Activated T-cell treated with anti-CD3 and anti-CD28 coated beads, Interleukin-2, amount 50 U/mL, for 24 hours (primary cell): ENCODE data around the gene ARHGEF25.
"Not testable (repeated sequence)": the region's sequence is repeated elsewhere in the genome, so short reads cannot be mapped to it uniquely, and the experiment has no call there.

Experiments
- DNase-seq: peaks from one replicate; pipeline ENCODE4 v3.0.0-alpha.2; 2020
- H3K27ac Mint-ChIP-seq: 2 replicates; pipeline ENCODE4 v1.8.0; 2020; ENCODE audit warnings: mild to moderate bottlenecking, mixed read lengths
- H3K27me3 Mint-ChIP-seq: 2 replicates; pipeline ENCODE4 v1.8.0; 2020; ENCODE audit warnings: mixed read lengths
- H3K36me3 Mint-ChIP-seq: 2 replicates; pipeline ENCODE4 v1.8.0; 2020; ENCODE audit warnings: low read depth, mixed read lengths
- H3K4me1 Mint-ChIP-seq: 2 replicates; pipeline ENCODE4 v1.8.0; 2020; ENCODE audit warnings: low read depth, mixed read lengths
- H3K4me3 Mint-ChIP-seq: 2 replicates; pipeline ENCODE4 v1.8.0; 2020; ENCODE audit warnings: mild to moderate bottlenecking, moderate library complexity, mixed read lengths
- H3K9me3 Mint-ChIP-seq: 2 replicates; pipeline ENCODE4 v1.8.0; 2020; ENCODE audit warnings: mixed read lengths

The ARHGEF25 gene

DNA sequence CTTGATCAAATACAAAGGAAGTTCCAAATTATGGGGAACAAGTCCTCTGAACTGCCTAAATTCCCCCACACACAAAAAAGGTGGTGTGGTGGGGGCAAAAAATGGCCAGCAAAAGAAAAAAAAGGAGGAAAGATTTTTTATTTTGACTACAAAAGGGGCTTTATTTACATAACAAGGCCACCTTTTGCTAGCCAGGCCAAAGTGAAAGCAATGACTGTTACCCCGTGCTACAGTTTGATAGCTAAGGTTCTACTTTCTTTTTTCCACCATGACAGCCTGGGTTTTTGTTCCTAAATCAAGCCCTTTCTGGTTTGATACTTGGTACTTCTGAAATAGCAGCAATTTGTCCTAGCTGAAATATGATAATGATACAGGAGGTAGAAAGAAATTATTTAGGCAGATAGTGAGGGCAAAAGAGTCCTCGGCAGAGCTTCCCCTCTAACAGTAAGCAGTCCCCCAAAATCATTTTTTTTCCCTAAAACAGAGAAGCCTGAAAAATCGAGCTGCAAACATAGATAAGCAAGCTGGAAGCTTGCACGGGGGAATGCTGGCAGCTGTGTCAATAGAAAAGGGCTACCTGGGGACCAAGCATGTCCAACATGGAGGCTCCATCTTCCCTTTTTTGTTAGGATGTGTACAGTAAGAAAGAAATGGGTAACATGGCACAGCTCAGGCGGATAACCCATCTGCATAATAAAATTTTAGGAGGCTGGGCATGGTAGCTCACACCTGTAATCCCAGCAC is 30.6 kb downstream of the ARHGEF25 start:
- peaks cover 22% of the 10 kb centered on the region for H3K27me3 Mint-ChIP-seq
- no peak for DNase-seq
- no peak overlapping the region for H3K27ac Mint-ChIP-seq
- no peak overlapping the region for H3K4me3 Mint-ChIP-seq
- peaks cover 5% of the 10 kb centered on the region for H3K9me3 Mint-ChIP-seq
- no peaks in the 10 kb centered on the region for H3K4me1 Mint-ChIP-seq
- peaks cover 2% of the 10 kb centered on the region for H3K36me3 Mint-ChIP-seq

GRCh38 chr12:57645990-57646658 is 34.9 kb downstream of the ARHGEF25 start:
- not testable (repeated sequence) for H3K9me3 Mint-ChIP-seq, H3K27me3 Mint-ChIP-seq, H3K27ac Mint-ChIP-seq, DNase-seq, H3K4me1 Mint-ChIP-seq, H3K36me3 Mint-ChIP-seq, H3K4me3 Mint-ChIP-seq

DNA sequence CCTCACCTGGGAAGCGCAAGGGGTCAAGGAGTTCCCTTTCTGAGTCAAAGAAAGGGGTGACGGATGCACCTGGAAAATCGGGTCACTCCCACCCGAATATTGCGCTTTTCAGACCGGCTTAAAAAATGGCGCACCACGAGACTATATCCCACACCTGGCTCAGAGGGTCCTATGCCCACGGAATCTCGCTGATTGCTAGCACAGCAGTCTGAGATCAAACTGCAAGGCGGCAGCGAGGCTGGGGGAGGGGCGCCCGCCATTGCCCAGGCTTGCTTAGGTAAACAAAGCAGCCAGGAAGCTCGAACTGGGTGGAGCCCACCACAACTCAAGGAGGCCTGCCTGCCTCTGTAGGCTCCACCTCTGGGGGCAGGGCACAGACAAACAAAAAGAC is 35.4 kb downstream of the ARHGEF25 start:
- not testable (repeated sequence) for DNase-seq, H3K4me1 Mint-ChIP-seq, H3K27ac Mint-ChIP-seq, H3K36me3 Mint-ChIP-seq, H3K9me3 Mint-ChIP-seq, H3K4me3 Mint-ChIP-seq, H3K27me3 Mint-ChIP-seq

DNA sequence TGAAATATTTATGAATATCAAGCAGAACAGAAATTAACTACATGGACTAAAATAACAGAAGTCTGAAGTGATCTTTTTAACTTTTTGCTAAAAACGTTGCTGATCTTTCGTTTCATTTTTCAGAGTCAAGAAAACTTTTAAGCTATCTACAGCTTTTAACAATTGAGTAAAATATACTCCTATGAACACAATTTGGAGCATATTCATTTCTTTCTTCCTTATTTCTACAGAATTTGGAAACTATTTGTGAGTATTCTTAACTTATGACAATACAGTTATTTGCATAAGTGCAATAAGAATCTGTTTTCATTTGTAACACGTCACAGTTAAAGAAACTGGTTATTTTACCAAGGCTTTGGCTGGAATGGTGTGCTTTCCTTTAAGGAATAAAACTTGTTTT is 42.8 kb downstream of the ARHGEF25 start:
- no peak overlapping the region for H3K27ac Mint-ChIP-seq
- peaks cover 4% of the 10 kb centered on the region for H3K27me3 Mint-ChIP-seq
- DNase-seq = no peak
- H3K4me1 Mint-ChIP-seq = no peaks in the 10 kb centered on the region
- no peak overlapping the region for H3K4me3 Mint-ChIP-seq
- H3K9me3 Mint-ChIP-seq = peaks cover 3% of the 10 kb centered on the region
- H3K36me3 Mint-ChIP-seq = no peaks in the 10 kb centered on the region

GRCh38 chr12:57655541-57656240 is 44.5 kb downstream of the ARHGEF25 start:
- H3K9me3 Mint-ChIP-seq = peaks cover 3% of the 10 kb centered on the region
- no peaks in the 10 kb centered on the region for H3K4me1 Mint-ChIP-seq
- H3K27ac Mint-ChIP-seq = no peak overlapping the region
- peaks cover 5% of the 10 kb centered on the region for H3K27me3 Mint-ChIP-seq
- no peaks in the 10 kb centered on the region for H3K36me3 Mint-ChIP-seq
- no peak overlapping the region for H3K4me3 Mint-ChIP-seq
- no peak for DNase-seq

- H3K4me3 Mint-ChIP-seq, H3K4me1 Mint-ChIP-seq, H3K9me3 Mint-ChIP-seq, DNase-seq, H3K27ac Mint-ChIP-seq, H3K27me3 Mint-ChIP-seq, H3K36me3 Mint-ChIP-seq: not testable (repeated sequence)
These were observed 45.2 kb downstream of the ARHGEF25 start for GRCh38 chr12:57656408-57656807.

GRCh38 chr12:57657744-57658143 is 46.5 kb downstream of the ARHGEF25 start:
- no peak for DNase-seq
- H3K9me3 Mint-ChIP-seq = peaks cover 10% of the 10 kb centered on the region
- no peak overlapping the region for H3K27ac Mint-ChIP-seq
- H3K4me1 Mint-ChIP-seq = no peaks in the 10 kb centered on the region
- peaks cover 5% of the 10 kb centered on the region for H3K27me3 Mint-ChIP-seq
- H3K36me3 Mint-ChIP-seq = no peaks in the 10 kb centered on the region
- H3K4me3 Mint-ChIP-seq = no peak overlapping the region

GRCh38 chr12:57658890-57659289 is 47.7 kb downstream of the ARHGEF25 start:
- DNase-seq = no peak
- Mint-ChIP-seq H3K4me3 (no peak overlapping the region), H3K9me3 (peaks cover 10% of the 10 kb centered on the region), H3K4me1 (no peaks in the 10 kb centered on the region), H3K27ac (no peak overlapping the region), H3K36me3 (no peaks in the 10 kb centered on the region), H3K27me3 (peaks cover 5% of the 10 kb centered on the region)

DNA sequence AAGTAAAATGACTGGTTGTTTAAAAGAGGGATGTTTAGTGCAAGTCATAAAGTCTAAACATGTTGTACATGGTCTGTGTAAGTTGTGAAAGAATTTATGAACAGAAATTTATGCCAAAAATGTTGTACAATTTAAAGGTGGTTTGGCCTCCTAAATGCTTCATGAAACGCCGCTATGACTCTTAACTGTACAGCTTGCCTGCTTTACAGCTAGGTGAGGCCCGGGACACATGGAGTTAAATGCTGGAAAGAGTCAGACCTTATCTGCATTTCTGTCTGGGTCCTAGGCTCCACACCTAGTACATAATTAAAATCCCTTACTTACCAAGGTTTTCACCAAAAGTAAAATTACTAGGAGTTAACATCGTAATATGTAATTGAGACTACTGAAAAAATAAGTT is 50.1 kb downstream of the ARHGEF25 start:
- Mint-ChIP-seq H3K27ac (no peak overlapping the region), H3K36me3 (no peaks in the 10 kb centered on the region)

DNA sequence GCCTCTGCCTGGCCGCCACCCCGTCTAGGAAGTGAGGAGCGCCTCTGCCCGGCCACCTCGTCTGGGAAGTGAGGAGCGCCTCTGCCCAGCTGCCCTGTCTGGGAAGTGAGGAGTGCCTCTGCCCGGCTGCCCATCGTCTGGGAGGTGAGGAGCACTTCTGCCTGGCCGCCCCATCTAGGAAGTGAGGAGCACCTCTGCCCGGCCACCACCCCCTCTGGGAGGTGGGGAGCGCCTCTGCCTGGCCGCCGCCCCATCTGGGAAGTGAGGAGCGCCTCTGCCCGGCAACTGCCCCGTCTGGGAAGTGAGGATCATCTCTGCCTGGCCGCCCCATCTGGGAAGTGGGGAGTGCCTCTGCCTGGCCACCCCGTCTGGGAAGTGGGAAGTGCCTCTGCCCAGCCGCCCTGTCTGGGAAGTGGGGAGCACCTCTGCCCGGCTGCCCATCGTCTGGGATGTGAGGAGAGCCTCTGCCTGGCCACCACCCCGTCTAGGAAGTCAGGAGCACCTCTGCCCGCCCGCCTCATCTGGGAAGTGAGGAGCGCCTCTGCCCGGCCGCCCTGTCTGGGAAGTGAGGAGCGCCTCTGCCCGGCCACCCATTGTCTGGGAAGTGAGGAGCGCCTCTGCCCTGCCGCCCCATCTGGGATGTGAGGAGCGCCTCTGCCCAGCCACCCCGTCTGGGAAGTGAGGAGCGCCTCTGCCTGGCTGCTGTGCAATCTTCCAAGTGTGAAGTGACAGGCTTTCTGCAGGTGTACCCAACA is 54.0 kb downstream of the ARHGEF25 start:
- H3K4me3 Mint-ChIP-seq, H3K4me1 Mint-ChIP-seq, H3K27me3 Mint-ChIP-seq, H3K27ac Mint-ChIP-seq, H3K36me3 Mint-ChIP-seq, H3K9me3 Mint-ChIP-seq, DNase-seq: not testable (repeated sequence)

More for the DNA sequence above, 50.1 kb downstream of the ARHGEF25 start:
- peaks cover 5% of the 10 kb centered on the region for H3K27me3 Mint-ChIP-seq
- H3K4me1 Mint-ChIP-seq = no peaks in the 10 kb centered on the region
- no peak overlapping the region for H3K4me3 Mint-ChIP-seq
- H3K9me3 Mint-ChIP-seq = peaks cover 7% of the 10 kb centered on the region
- DNase-seq = no peak
